AG04450 (cell line): ENCODE measurements around the gene GMCL2. TPM values are rescaled to one million over a fixed set of nuclear protein-coding genes. Genes with fewer than 3 reads are reported as not detected.

ENCODE experiments used
- CTCF ChIA-PET: fragments of 300-600, 350-600 bp; formaldehyde crosslinking; extraction: SDS; loops from one replicate; lab custom pipeline; 2022; ENCODE audit warnings: antibody characterized with exemption, inconsistent platforms; lab: Charles Lee
- POLR2A ChIA-PET: fragments of 350-600 bp; formaldehyde crosslinking; extraction: SDS; loops from one replicate; lab custom pipeline; 2021; ENCODE audit warnings: antibody characterized with exemption, inconsistent platforms; lab: Yijun Ruan, JAX
- DNase-seq: peaks from one replicate; pipeline ENCODE4 v3.0.0-alpha.2; 2011; ENCODE audit warnings: low read depth, low spot score
- H3K27ac ChIP-seq: one replicate; pipeline ENCODE4 v1.5.1; 2012; ENCODE audit warnings: low read depth, low read length, control low read depth
- H3K27me3 ChIP-seq: one replicate; pipeline ENCODE4 v1.6.0; 2012; ENCODE audit warnings: low read length; ENCODE audit not compliant: control insufficient read depth, insufficient read depth
- H3K4me3 ChIP-seq: 2 replicates; pipeline ENCODE4 v1.5.1; 2011; ENCODE audit warnings: mild to moderate bottlenecking, low read depth, low read length, control low read depth
- H3K9me3 ChIP-seq: 2 replicates; pipeline ENCODE4 v1.5.1; 2012; ENCODE audit warnings: low read length; ENCODE audit not compliant: control insufficient read depth, insufficient read depth
- polyA plus RNA-seq: library from polyadenylated mRNA; depleted of rRNA; stranded (reverse); fragments of >200 nt; gene quantifications from 2 replicates; pipeline ENCODE4 v1.2.3, GENCODE V29; 2011; rRNA removed
- TF ChIP-seq, protein P1 (sequence below): IDR thresholded peaks from 2 replicates; pipeline ENCODE4 v1.5.1; 2011; ENCODE audit warnings: low read depth, low read length, control low read depth, inconsistent platforms

GMCL2 gene
- polyA plus RNA-seq, 1 experiment: not detected

DNA sequence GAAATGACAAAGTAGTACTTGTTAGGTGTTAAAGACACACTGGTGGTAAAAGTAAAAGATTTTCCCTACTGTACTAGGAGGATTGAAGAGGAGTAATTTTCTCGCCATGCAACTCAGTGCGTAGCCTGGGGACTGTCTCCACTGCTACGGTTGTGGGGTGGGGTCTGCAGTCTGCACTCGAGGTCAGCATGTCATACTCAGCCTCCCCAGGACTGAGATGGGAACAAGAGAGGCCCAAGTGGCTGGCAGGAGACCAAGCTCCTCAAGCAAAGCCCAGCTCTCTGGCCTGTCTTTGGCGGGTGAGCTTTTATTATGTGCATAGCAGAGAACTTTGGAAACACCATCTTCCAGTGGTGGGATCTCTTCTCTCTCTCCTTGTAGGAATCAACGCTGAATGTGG is 43.9 kb downstream of the GMCL2 start:
- ChIA-PET POLR2A (interaction anchor here (0.6 to 1.9 kb wide), 4 partner anchors 9 to 164 kb away, joined by 4 to 15 read pairs (median 6); partner anchors contain the start of gene NHP2), CTCF (interaction anchor here (0.6 to 9.2 kb wide), 4 partner anchors 9 to 93 kb away, joined by 3 to 104 read pairs (median 4); no protein-coding TSS in a partner anchor)
- TF ChIP-seq, protein P1, sequence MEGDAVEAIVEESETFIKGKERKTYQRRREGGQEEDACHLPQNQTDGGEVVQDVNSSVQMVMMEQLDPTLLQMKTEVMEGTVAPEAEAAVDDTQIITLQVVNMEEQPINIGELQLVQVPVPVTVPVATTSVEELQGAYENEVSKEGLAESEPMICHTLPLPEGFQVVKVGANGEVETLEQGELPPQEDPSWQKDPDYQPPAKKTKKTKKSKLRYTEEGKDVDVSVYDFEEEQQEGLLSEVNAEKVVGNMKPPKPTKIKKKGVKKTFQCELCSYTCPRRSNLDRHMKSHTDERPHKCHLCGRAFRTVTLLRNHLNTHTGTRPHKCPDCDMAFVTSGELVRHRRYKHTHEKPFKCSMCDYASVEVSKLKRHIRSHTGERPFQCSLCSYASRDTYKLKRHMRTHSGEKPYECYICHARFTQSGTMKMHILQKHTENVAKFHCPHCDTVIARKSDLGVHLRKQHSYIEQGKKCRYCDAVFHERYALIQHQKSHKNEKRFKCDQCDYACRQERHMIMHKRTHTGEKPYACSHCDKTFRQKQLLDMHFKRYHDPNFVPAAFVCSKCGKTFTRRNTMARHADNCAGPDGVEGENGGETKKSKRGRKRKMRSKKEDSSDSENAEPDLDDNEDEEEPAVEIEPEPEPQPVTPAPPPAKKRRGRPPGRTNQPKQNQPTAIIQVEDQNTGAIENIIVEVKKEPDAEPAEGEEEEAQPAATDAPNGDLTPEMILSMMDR: no peak
- H3K9me3 ChIP-seq: no peaks in the 10 kb centered on the region
- H3K27ac ChIP-seq: no peak overlapping the region
- DNase-seq: no peak
- H3K27me3 ChIP-seq: no peaks in the 10 kb centered on the region
- no peak overlapping the region for H3K4me3 ChIP-seq

DNA sequence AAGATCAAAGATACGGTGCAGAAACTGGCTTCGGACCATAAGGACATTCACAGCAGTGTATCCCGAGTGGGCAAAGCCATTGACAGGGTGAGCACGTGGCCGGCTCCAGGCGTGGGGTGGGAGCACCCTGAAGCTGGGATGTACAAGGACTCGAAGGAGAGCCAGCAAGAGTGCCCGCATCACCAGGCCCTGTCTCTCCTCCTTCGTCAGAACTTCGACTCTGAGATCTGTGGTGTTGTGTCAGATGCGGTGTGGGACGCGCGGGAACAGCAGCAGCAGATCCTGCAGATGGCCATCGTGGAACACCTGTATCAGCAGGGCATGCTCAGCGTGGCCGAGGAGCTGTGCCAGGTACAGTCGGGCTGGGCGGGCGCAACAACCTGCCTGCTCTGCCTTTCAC is 44.5 kb downstream of the GMCL2 start:
- TF ChIP-seq, protein P1: no peak
- CTCF ChIA-PET: interaction anchor here (0.6 to 9.2 kb wide), 2 partner anchors 26 to 66 kb away, joined by 3 to 104 read pairs; no protein-coding TSS in a partner anchor
- Histone ChIP-seq H3K27me3 (no peaks in the 10 kb centered on the region), H3K27ac (no peak overlapping the region), H3K4me3 (no peak overlapping the region), H3K9me3 (no peaks in the 10 kb centered on the region)
- POLR2A ChIA-PET: interaction anchor here (1.9 kb wide), 1 partner anchor 11 kb away, joined by 5 read pairs; the partner anchor contains the start of gene NHP2
- no peak for DNase-seq

DNA sequence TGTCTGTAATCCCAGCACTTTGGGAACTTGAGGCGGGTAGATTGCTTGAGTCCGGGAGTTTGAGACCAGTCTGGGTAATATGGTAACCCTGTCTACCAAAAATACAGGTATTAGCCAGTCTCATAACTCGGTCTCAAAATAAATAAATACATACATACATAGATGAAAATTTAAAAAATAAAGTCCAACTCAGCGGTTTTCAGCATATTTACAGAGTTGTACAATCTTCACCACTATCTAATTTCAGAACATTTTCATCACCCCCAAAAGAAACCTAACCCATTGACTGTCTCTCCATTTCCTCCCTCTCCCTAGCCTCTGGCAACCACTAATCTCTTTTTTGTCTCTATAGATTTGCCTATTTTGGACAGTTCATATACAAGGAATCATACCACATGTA is 45.6 kb downstream of the GMCL2 start:
- TF ChIP-seq, protein P1: no peak
- H3K27ac ChIP-seq: no peak overlapping the region
- no peaks in the 10 kb centered on the region for H3K9me3 ChIP-seq
- ChIA-PET POLR2A (no interaction called here), CTCF (interaction anchor here (1.3 kb wide), 1 partner anchor 64 kb away, joined by 4 read pairs; no protein-coding TSS in a partner anchor)
- no peaks in the 10 kb centered on the region for H3K27me3 ChIP-seq
- no peak overlapping the region for H3K4me3 ChIP-seq
- DNase-seq: no peak

DNA sequence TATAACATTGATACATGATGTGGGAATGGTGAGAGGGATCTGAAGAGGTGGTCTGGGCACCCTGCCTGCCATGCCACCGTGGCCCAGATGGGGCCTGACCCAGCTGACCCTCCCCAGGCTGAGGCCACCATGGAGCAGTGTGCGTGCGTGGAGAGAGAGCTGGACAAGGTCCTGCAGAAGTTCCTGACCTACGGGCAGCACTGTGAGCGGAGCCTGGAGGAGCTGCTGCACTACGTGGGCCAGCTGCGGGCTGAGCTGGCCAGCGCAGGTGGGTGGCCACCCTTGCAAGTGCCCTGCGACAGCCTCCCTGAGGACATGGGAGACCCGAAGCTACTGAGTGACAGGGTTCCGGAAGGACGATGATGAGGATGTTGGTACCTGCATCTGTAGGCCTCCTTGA is 49.2 kb downstream of the GMCL2 start:
- DNase-seq: no peak
- Histone ChIP-seq H3K4me3 (no peak overlapping the region), H3K27me3 (no peaks in the 10 kb centered on the region), H3K9me3 (no peaks in the 10 kb centered on the region), H3K27ac (no peak overlapping the region)
- TF ChIP-seq, protein P1: no peak
- ChIA-PET CTCF (interaction anchor here (1.1 to 1.6 kb wide), 2 partner anchors 60 to 62 kb away, joined by 3 to 6 read pairs; no protein-coding TSS in a partner anchor), POLR2A (no interaction called here)

DNA sequence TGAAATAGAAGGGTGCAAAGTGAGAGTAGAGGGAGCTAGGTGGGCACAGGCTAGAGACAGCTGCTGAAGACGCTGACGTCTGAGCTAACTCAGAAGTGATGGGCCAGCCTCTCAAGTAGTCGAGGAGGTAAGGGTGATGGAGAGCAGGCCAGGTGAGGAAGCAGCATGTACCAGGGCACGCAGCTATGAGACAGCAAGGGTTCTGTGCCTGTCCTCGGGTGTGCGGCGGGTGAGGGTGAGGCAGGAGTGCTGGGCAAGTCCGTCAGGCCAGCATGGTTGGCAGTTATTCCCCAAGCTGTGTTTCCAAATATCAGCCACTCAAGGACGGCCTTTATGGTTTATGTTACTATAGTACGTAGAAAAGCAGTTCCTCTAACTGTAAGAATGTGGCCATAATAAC is 50.2 kb downstream of the GMCL2 start:
- ChIA-PET POLR2A (no interaction called here), CTCF (interaction anchor here (2.0 kb wide), 1 partner anchor 60 kb away, joined by 6 read pairs; no protein-coding TSS in a partner anchor)
- Histone ChIP-seq H3K27me3 (no peaks in the 10 kb centered on the region), H3K4me3 (no peak overlapping the region), H3K27ac (no peak overlapping the region), H3K9me3 (no peaks in the 10 kb centered on the region)
- TF ChIP-seq, protein P1: no peak
- no peak for DNase-seq

Other genes with a start within 250 kb of the GMCL2 start
- not detected in 2 replicates for gene PROP1, start 191.1 kb downstream of the GMCL2 start, polyA plus RNA-seq
- 0.29 and 0.30 TPM in 2 replicates for gene N4BP3, start 73.8 kb downstream of the GMCL2 start, polyA plus RNA-seq
- gene RMND5B, start 56.4 kb downstream of the GMCL2 start, polyA plus RNA-seq: 19.8 and 21.0 TPM in 2 replicates
- gene NHP2, start 33.5 kb downstream of the GMCL2 start, polyA plus RNA-seq: 93.1 and 108 TPM in 2 replicates
- 90.9 and 102 TPM in 2 replicates for gene HNRNPAB, start 17.2 kb upstream of the GMCL2 start, polyA plus RNA-seq
- gene PHYKPL, start 45.4 kb upstream of the GMCL2 start, polyA plus RNA-seq: 33.4 and 36.0 TPM in 2 replicates